K562 (cell line): ENCODE results near the gene LITAF. TPM values are rescaled to one million over a fixed set of nuclear protein-coding genes. Genes with fewer than 3 reads are reported as not detected.

ENCODE experiments used
- ATAC-seq: fragments of 200-7000 bp; cut with Tn5 transposase; 3 replicates; pipeline ENCODE4 v1.9.1; 2020; ENCODE audit warnings: moderate library complexity
- BruUV-seq: library from RNA; stranded (reverse); fragments of 400-500 nt; replicated peaks from 2 replicates; lab custom pipeline; 2021; lab: Mats Ljungman, UMichigan
- CTCF ChIA-PET: fragments of 300-600 bp; formaldehyde crosslinking; extraction: SDS; loops from one replicate; lab custom pipeline; 2021; ENCODE audit warnings: low intra/inter-chr PET ratio; lab: Yijun Ruan, JAX
- POLR2A ChIA-PET: fragments of 300-600, 350-650 bp; sonication (Branson Sonifier 250); formaldehyde crosslinking; extraction: SDS; loops from one replicate; lab custom pipeline; 2021; ENCODE audit warnings: antibody characterized with exemption, inconsistent platforms; lab: Yijun Ruan, JAX
- DNase-seq, 4 experiments: peaks; one replicate each; pipeline versions ENCODE4 v3.0.0 to v3.0.0-alpha.2; 2011 to 2018; ENCODE audit warnings: low spot score in 3 of 4, mixed read lengths in 3 of 4; ENCODE audit errors: extremely low read depth in 1 of 4
- FAIRE-seq: peaks from 2 replicates; lab custom pipeline; 2011; peaks lifted over from hg19 to GRCh38; lab: Jason Lieb, UNC
- H2AFZ ChIP-seq: 2 replicates; pipeline ENCODE4 v1.6.0; 2011; ENCODE audit warnings: low read depth, low read length, control low read depth, inconsistent platforms
- H3K27ac ChIP-seq: fragments of 200-600 bp; 3 replicates; pipeline ENCODE4 v1.8.0; 2011; ENCODE audit warnings: low read depth, mild to moderate bottlenecking, control low read depth, inconsistent platforms, low read length, moderate library complexity, mixed read lengths; ENCODE audit errors: extremely low read depth
- H3K27me3 ChIP-seq, 2 experiments: fragments of 300-600 bp in 1 of 2; 2 replicates in 1 of 2; 3 replicates in 1 of 2; pipeline versions ENCODE4 v1.6.0 to v1.8.0; 2011; ENCODE audit warnings: inconsistent platforms in 2 of 2, low read length in 2 of 2, mild to moderate bottlenecking in 1 of 2, mixed read lengths in 1 of 2, moderate library complexity in 1 of 2; ENCODE audit not compliant: control insufficient read depth in 2 of 2, insufficient read depth in 2 of 2
- H3K36me3 ChIP-seq: fragments of 300-600 bp; 3 replicates; pipeline ENCODE4 v1.8.0; 2011; ENCODE audit warnings: mild to moderate bottlenecking, low read length, inconsistent platforms; ENCODE audit not compliant: control insufficient read depth, insufficient read depth
- H3K4me1 ChIP-seq, 2 experiments: fragments of 200-600 bp in 1 of 2; replicated peaks in 1 of 2; 2 replicates in 1 of 2; 3 replicates in 1 of 2; pipeline versions ENCODE4 v1.5.1 to v1.8.0; 2011; ENCODE audit warnings: inconsistent platforms in 2 of 2, low read length in 2 of 2, mild to moderate bottlenecking in 1 of 2, mixed read lengths in 1 of 2, moderate library complexity in 1 of 2; ENCODE audit not compliant: control insufficient read depth in 2 of 2, insufficient read depth in 2 of 2
- H3K4me2 ChIP-seq: 2 replicates; pipeline ENCODE4 v1.6.1; 2011; ENCODE audit warnings: low read length, control low read depth, inconsistent platforms, mixed read lengths; ENCODE audit not compliant: insufficient read depth
- H3K4me3 ChIP-seq: fragments of 200-600 bp; sonication (generic), shearing (Covaris generic); 2 replicates; pipeline ENCODE4 v1.5.1; 2016; ENCODE audit warnings: control low read depth, inconsistent platforms
- H3K79me2 ChIP-seq: fragments of 200-600 bp; 3 replicates; pipeline ENCODE4 v1.8.0; 2011; ENCODE audit warnings: low read length, inconsistent platforms; ENCODE audit not compliant: control insufficient read depth, insufficient read depth
- H3K9ac ChIP-seq, 2 experiments: 2 replicates each; pipeline versions ENCODE4 v1.6.0 to v1.6.1; 2011; ENCODE audit warnings: low read depth in 2 of 2, low read length in 2 of 2, control low read depth in 1 of 2, inconsistent platforms in 1 of 2, mild to moderate bottlenecking in 1 of 2, mixed read lengths in 1 of 2; ENCODE audit not compliant: insufficient read depth in 1 of 2
- H3K9me1 ChIP-seq: one replicate; pipeline ENCODE4 v1.6.0; 2011; ENCODE audit warnings: inconsistent platforms, mild to moderate bottlenecking, low read length, moderate library complexity; ENCODE audit not compliant: control insufficient read depth, insufficient read depth
- H3K9me3 ChIP-seq: replicated peaks from 2 replicates; pipeline ENCODE4 v1.5.1; 2011; ENCODE audit warnings: low read depth, low read length, inconsistent platforms; ENCODE audit not compliant: control insufficient read depth, insufficient read depth
- H4K20me1 ChIP-seq: replicated peaks from 2 replicates; pipeline ENCODE4 v1.6.1; 2011; ENCODE audit warnings: low read length, inconsistent platforms, mixed read lengths; ENCODE audit not compliant: control insufficient read depth, insufficient read depth
- CTBP1 ChIP-seq: fragments of 450-650 bp; IDR thresholded peaks from 2 replicates; pipeline ENCODE4 v1.6.1; 2016; ENCODE audit warnings: borderline replicate concordance
- E4F1 ChIP-seq: fragments of 250-450 bp; sonication (Bioruptor Pico); IDR thresholded peaks from 2 replicates; pipeline ENCODE4 v1.5.0; 2021; ENCODE audit warnings: mild to moderate bottlenecking, borderline replicate concordance
- GATA2 ChIP-seq: sonication (generic); formaldehyde crosslinking; IDR thresholded peaks from 2 replicates; pipeline ENCODE4 v1.4.0; 2020; ENCODE audit warnings: mild to moderate bottlenecking, missing genetic modification reagents
- HDAC2 ChIP-seq: fragments of 450-650 bp; IDR thresholded peaks from 2 replicates; pipeline ENCODE4 v1.6.1; 2016; ENCODE audit warnings: mild to moderate bottlenecking
- ILF3 ChIP-seq: fragments of 450-650 bp; IDR thresholded peaks from 2 replicates; pipeline ENCODE4 v1.6.1; 2018; ENCODE audit warnings: antibody characterized with exemption, mild to moderate bottlenecking, moderate library complexity, borderline replicate concordance
- PHB2 ChIP-seq: fragments of 450-650 bp; IDR thresholded peaks from 2 replicates; pipeline ENCODE4 v1.6.1; 2017; ENCODE audit warnings: low read depth
- POLR2AphosphoS2 ChIP-seq: IDR thresholded peaks from 2 replicates; pipeline ENCODE4 v1.6.1; 2012; ENCODE audit warnings: low read length, improper control_type of control experiment
- POLR2B ChIP-seq: fragments of 450-650 bp; IDR thresholded peaks from 2 replicates; pipeline ENCODE4 v1.6.1; 2018; ENCODE audit warnings: low read depth; ENCODE audit not compliant: partially characterized antibody
- SMAD4 ChIP-seq: fragments of 250-450 bp; sonication (Bioruptor Pico); conservative IDR thresholded peaks from 2 replicates; pipeline ENCODE4 v1.8.0; 2021; ENCODE audit warnings: inconsistent platforms, mild to moderate bottlenecking, moderate library complexity
- TAF15 ChIP-seq: fragments of 200-400 bp; formaldehyde crosslinking; IDR thresholded peaks from 2 replicates; pipeline ENCODE4 v1.6.1; 2017; ENCODE audit warnings: mild to moderate bottlenecking, low read depth, low read length, moderate library complexity
- TAF9B ChIP-seq: fragments of 450-650 bp; IDR thresholded peaks from 2 replicates; pipeline ENCODE4 v1.6.1; 2018; ENCODE audit warnings: mild to moderate bottlenecking; ENCODE audit not compliant: partially characterized antibody
- TBP ChIP-seq: optimal IDR thresholded peaks from 2 replicates; pipeline ENCODE3; 2011; ENCODE audit warnings: low read depth, low read length, improper control_type of control experiment
- ZNF134 ChIP-seq: fragments of 250-450 bp; sonication (Bioruptor Pico); conservative IDR thresholded peaks from 2 replicates; pipeline ENCODE4 v1.4.0; 2020
- WGBS: fragments of 100-300 bp; shearing (Covaris generic); methylation state at CpG from one replicate; pipeline ENCODE4 v1.1.6; 2016; ENCODE audit warnings: low coverage, mixed read lengths; ENCODE audit not compliant: insufficient coverage; ENCODE audit errors: missing lambda C conversion rate; 5-methylcytosine and 5-hydroxymethylcytosine counted together
- in situ Hi-C: fragments of 300-500 bp; cut with MboI; formaldehyde crosslinking; loops from 4 replicates; pipeline ENCODE4 v1.15.0; 2018; ENCODE audit warnings: inconsistent platforms, mixed read lengths
- intact Hi-C: fragments of 100-400 bp; cut with micrococcal nuclease; formaldehyde crosslinking; loops from 2 replicates; pipeline ENCODE4 v1.14.2; 2022
- polyA plus RNA-seq, 8 experiments: library from polyadenylated mRNA; depleted of rRNA in 4 of 8; stranded (reverse) in 5 of 8; unstranded in 3 of 8; fragments of >200 nt; fragmentation: Nextera tagmentation in 2 of 8; fragmentation: Illumina TruSeq in 1 of 8; extraction: Ambion mirVana in 2 of 8; extraction: Trizol in 1 of 8; gene quantifications; 2 replicates each; pipeline versions ENCODE4 v1.2.1 to v1.2.3, GENCODE V29; 2011 to 2014; ENCODE audit warnings: inconsistent platforms in 1 of 8, missing spikeins in 1 of 8
- total RNA-seq, 7 experiments: library from RNA; depleted of rRNA in 6 of 7; stranded (reverse); fragments of >200 nt in 6 of 7; fragmentation: Illumina TruSeq in 2 of 7; extraction: Trizol in 2 of 7; gene quantifications; 2 replicates each; pipeline versions ENCODE4 v1.2.1 to v1.2.3, GENCODE V29; 2011 to 2021; ENCODE audit warnings: low replicate concordance in 1 of 7
- TF ChIP-seq, protein P1 (sequence below): fragments of 450-650 bp; IDR thresholded peaks from one replicate; pipeline ENCODE4 v1.6.1; 2018; ENCODE audit warnings: mild to moderate bottlenecking, moderate library complexity; ENCODE audit not compliant: partially characterized antibody

LITAF gene
- total and polyA plus RNA-seq, 9 of the 15 experiments (the other 6 are each of a cell fraction or from before 2014, with no cell fraction given): 4.1 to 17.8 (median 11.9) TPM

GRCh38 chr16:11547118-11547916 is 39.4 kb downstream of the LITAF start:
- no peak overlapping the region for H3K4me2 ChIP-seq
- no peak overlapping the region for H3K9ac ChIP-seq
- TF ChIP-seq GATA2 (CRISPR knock-in tag): no peak
- no peak for TF ChIP-seq ZNF134 (CRISPR knock-in tag)
- TF ChIP-seq, protein P1, sequence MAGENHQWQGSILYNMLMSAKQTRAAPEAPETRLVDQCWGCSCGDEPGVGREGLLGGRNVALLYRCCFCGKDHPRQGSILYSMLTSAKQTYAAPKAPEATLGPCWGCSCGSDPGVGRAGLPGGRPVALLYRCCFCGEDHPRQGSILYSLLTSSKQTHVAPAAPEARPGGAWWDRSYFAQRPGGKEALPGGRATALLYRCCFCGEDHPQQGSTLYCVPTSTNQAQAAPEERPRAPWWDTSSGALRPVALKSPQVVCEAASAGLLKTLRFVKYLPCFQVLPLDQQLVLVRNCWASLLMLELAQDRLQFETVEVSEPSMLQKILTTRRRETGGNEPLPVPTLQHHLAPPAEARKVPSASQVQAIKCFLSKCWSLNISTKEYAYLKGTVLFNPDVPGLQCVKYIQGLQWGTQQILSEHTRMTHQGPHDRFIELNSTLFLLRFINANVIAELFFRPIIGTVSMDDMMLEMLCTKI: no peak
- TF ChIP-seq SMAD4 (CRISPR knock-in tag): no peak
- no peak for TF ChIP-seq TBP
- no peak for TF ChIP-seq TAF9B
- no peak for TF ChIP-seq POLR2AphosphoS2
- TF ChIP-seq HDAC2: no peak
- no peak for TF ChIP-seq CTBP1
- TF ChIP-seq POLR2B: no peak
- TF ChIP-seq PHB2: no peak
- TF ChIP-seq E4F1 (CRISPR knock-in tag): no peak
- no peak for TF ChIP-seq ILF3
- TF ChIP-seq TAF15: no peak
- TF ChIP-seq, all 486 proteins: peak for 0
- CTCF ChIA-PET: no interaction called here
- no TSS peak for BruUV-seq
- no peak for ATAC-seq
- POLR2A ChIA-PET: interaction anchor here (0.5 to 3.1 kb wide), 5 partner anchors 8 to 161 kb away, joined by 3 to 7 read pairs (median 4); no protein-coding TSS in a partner anchor
- Histone ChIP-seq H3K9me1 (no peaks in the 10 kb centered on the region), H2AFZ (no peak overlapping the region), H3K79me2 (no peaks in the 10 kb centered on the region), H3K9me3 (no peaks in the 10 kb centered on the region), H4K20me1 (no peaks in the 10 kb centered on the region), H3K4me1 (no peaks in the 10 kb centered on the region), H3K27ac (no peak overlapping the region), H3K36me3 (no peaks in the 10 kb centered on the region), H3K27me3 (peaks cover 32 to 47% of the 10 kb centered on the region in 2 experiments), H3K4me3 (no peak overlapping the region)
- no peak for FAIRE-seq
- 17% methylated on average over 13 of the region's 13 CpGs for WGBS
- in situ Hi-C loops (loop anchor here (25.0 kb wide), 1 partner anchor 585 kb away; no protein-coding TSS in a partner anchor), intact Hi-C loops (no loop called here)
- DNase-seq: no peak
